ENCODE data around the gene PPBP. TPM values are rescaled to one million over a fixed set of nuclear protein-coding genes. Genes with fewer than 3 reads are reported as not detected.

Gene PPBP, protein sequence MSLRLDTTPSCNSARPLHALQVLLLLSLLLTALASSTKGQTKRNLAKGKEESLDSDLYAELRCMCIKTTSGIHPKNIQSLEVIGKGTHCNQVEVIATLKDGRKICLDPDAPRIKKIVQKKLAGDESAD
- total RNA-seq, result 1.8 and 3.9 TPM in 2 replicates

GRCh38 chr4:73988061-73988460, at the start of gene PPBP:
TSS of gene PPBP (minus strand) at chr4:73988190. CDS start at chr4:73988103, 87 bp downstream.

DNA sequence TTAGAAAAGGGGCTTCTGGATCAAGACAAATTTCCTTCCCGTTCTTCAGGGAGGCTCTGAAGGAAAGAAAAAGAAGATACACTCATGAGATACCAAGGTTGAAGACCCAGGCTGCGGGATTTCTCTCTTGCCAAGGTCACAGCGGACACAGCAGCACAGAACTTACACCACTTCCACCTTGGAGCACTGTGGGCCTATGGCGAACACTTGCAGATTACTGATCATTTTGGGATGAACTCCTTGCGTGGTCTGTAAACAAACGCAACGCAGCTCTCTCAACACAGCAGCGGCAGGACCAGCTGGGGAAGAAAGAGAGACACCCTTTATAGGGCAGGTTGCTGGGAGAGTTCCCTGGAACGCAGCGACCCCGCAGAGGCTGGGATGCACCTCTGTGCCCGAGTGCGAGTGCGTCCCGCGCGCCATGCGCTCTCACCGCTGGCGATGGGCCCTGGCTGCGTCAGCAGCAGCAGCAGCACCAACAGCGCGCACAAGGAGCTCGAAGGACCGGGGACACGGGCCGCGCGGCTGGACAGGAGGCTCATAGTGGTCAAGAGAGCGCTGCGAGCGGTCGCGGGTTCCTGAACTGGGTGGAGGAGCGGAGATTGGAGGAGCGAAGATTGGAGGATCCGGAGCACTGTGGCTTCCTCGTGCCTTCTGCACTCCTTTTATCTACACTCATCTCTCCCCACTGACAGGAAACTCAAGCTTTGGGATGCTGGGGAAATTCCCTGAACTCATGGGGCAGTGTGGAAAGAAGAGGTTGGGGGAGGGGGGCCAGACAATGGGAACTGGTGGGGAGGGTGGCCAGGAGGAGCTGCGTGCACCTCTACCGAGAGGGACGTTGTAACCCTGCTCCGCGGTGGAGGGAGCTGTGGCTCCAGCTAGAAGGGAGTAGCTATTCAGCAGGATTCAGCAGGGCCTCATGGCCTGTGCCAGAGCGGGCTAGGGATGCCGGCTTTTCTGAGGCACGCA, 10.3 kb upstream of the PPBP start, which contains the start of gene CXCL5:
Gene CXCL5 (minus strand): TSS at position 638 of the 972 bp plus-strand sequence. CDS start 96 bp downstream, at position 542.

Other genes with a start within 250 kb of the PPBP start
- 23.4 and 37.9 TPM in 2 replicates for gene CXCL8, start 247.6 kb downstream of the PPBP start, total RNA-seq
- 2.3 and 3.6 TPM in 2 replicates for gene CXCL6, start 151.5 kb downstream of the PPBP start, total RNA-seq
- not detected in 2 replicates for gene PF4V1, start 134.9 kb downstream of the PPBP start, total RNA-seq
- gene CXCL1, start 118.8 kb downstream of the PPBP start, total RNA-seq, result 61.5 and 97.3 TPM in 2 replicates
- 2.5 TPM in 1 of 2 replicates, not detected in the other for gene PF4, start 6.2 kb downstream of the PPBP start, total RNA-seq
- gene CXCL5, start 10.5 kb upstream of the PPBP start, total RNA-seq, result 4.0 and 4.6 TPM in 2 replicates
- 2.2 and 5.0 TPM in 2 replicates for gene CXCL3, start 50.5 kb upstream of the PPBP start, total RNA-seq
- 13.8 and 18.0 TPM in 2 replicates for gene CXCL2, start 111.0 kb upstream of the PPBP start, total RNA-seq
- gene MTHFD2L, start 169.9 kb upstream of the PPBP start, total RNA-seq, result 23.2 and 26.1 TPM in 2 replicates

All from airway epithelial cell (primary cell).